ENCODE data around the gene EPHA10. TPM values are rescaled to one million over a fixed set of nuclear protein-coding genes. Genes with fewer than 3 reads are reported as not detected.
"Not testable (repeated sequence)": the region's sequence is repeated elsewhere in the genome, so short reads cannot be mapped to it uniquely, and the experiment has no call there.

The EPHA10 gene
- total and polyA plus RNA-seq, 2 experiments from 2014 or later, result not detected

DNA sequence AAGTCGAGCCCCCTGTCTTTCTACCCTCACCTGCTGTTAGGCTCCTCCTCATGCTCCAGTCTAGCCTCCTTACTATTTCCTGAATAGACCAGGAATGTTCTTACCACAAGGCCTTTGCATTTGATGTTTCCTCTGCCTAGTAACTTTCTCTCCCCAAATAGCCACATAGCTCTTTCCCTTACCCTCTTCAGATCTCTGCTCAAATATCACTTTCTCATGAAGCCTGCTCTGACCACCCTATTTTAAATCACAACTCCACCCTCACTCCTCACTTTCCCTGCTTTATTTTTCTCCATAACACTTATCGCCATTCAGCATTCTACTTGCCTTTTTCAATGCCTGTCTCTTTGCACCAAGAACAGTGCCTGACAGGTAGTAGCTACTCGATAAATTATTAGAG lies 79.2 kb downstream of the EPHA10 start:
- peaks cover 18% of the 10 kb centered on the region for H3K4me1 ChIP-seq (ENCODE audit: insufficient read depth)
- H3K27me3 ChIP-seq (replicated peaks; ENCODE audit: insufficient read depth), result no peaks in the 10 kb centered on the region
- peaks cover 28% of the 10 kb centered on the region for H3K79me2 ChIP-seq (ENCODE audit: insufficient read depth)
- H3K27ac ChIP-seq, result no peak overlapping the region
- H3K36me3 ChIP-seq (ENCODE audit: low read depth), result peaks cover 18% of the 10 kb centered on the region; the same call in 1 of the 2 replicates
- H4K20me1 ChIP-seq (ENCODE audit: insufficient read depth), result no peaks in the 10 kb centered on the region
- no peak for DNase-seq
- H3K9me2 ChIP-seq (ENCODE audit: insufficient read depth), result no peaks in the 10 kb centered on the region
- H2AFZ ChIP-seq, result no peak overlapping the region
- H3F3A ChIP-seq (ENCODE audit: insufficient read depth), result peaks cover 15% of the 10 kb centered on the region; the same call in 1 of the 2 replicates
- H3K4me2 ChIP-seq (ENCODE audit: unreplicated experiment), result no peak overlapping the region
- in situ Hi-C loops (cut with MboI), result no loop called here
- TF ChIP-seq EZH2 (IDR thresholded peaks at IDR 0.05; ENCODE audit: insufficient read depth, poor library complexity, severe bottlenecking) (no peak), EZH2phosphoT487 (IDR thresholded peaks at IDR 0.05; ENCODE audit: insufficient read depth, low read depth) (no peak)
- WGBS, 2 experiments (ENCODE audit: low coverage in 1 of 2, low lambda C conversion rate in 2 of 2, missing lambda C conversion rate in 2 of 2), result 86 to 87% methylated on average over 3 of the region's 3 CpGs
- H3K9ac ChIP-seq, result no peak overlapping the region
- H3K9me3 ChIP-seq (ENCODE audit: low read depth), result no peaks in the 10 kb centered on the region
- no peak overlapping the region for H3K4me3 ChIP-seq

DNA sequence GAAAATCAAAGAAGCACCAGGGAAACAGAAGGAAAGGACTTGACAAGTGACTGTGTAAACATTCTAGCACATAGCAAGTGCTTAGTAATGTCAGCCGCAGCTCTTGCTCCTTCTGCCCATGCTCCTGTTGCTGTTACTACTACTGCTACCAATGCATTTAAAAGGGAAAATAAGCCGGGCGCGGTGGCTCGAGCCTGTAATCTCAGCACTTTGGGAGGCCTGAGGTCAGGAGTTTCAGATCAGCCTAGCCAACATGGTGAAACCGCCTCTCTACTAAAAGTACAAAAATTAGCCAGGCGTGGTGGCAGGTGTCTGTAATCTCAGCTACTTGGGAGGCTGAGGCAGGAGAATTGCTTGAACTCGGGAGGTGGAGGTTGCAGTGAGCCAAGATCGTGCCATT lies 80.7 kb downstream of the EPHA10 start:
- H3K36me3 ChIP-seq (ENCODE audit: low read depth), result peaks cover 18% of the 10 kb centered on the region; the same call in 1 of the 2 replicates
- H3K79me2 ChIP-seq (ENCODE audit: insufficient read depth), result peaks cover 15% of the 10 kb centered on the region
- H3F3A ChIP-seq (ENCODE audit: insufficient read depth), result peaks cover 11% of the 10 kb centered on the region; the same call in 1 of the 2 replicates
- H3K9me2 ChIP-seq (ENCODE audit: insufficient read depth); H2AFZ ChIP-seq; H3K27me3 ChIP-seq (replicated peaks; ENCODE audit: insufficient read depth); DNase-seq; H3K27ac ChIP-seq; H3K4me2 ChIP-seq (ENCODE audit: unreplicated experiment); H3K9me3 ChIP-seq (ENCODE audit: low read depth); in situ Hi-C loops (cut with MboI); H3K4me3 ChIP-seq; H4K20me1 ChIP-seq (ENCODE audit: insufficient read depth); H3K9ac ChIP-seq: not testable (repeated sequence)
- H3K4me1 ChIP-seq (ENCODE audit: insufficient read depth), result peaks cover 14% of the 10 kb centered on the region
- 93 to 99% methylated on average over 9 of the region's 9 CpGs for WGBS, 2 experiments (ENCODE audit: low coverage in 1 of 2, low lambda C conversion rate in 2 of 2, missing lambda C conversion rate in 2 of 2)

DNA sequence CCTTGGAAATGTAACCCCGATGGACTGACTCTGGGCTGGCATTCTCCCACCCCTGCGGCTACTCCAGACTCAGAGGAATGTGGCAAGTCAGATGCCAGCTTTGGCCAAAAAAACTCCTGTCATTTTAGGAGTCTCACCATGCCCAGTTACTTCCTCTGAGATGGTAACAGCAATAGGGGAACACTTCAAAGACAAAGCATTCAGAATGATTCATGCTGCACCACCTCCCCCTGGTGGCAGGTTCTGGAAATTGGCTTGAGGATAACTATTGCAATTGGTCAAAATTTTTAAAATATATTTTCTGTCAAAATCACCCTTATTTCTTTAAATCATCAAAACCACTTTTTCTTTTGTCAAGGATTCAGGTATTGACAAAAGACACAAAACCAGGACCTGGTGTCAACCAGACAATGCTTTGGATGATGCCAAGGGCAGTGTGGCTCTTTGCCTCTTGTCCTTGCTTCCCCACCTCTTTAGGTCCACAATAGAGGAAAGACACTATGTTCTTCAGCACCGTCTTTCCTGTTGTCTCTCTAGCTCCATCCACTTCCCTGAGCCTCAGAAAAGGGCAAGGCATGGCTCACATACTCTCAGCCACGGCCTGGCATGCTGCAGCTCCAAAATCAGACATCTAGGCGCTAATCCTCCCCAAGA lies 82.5 kb downstream of the EPHA10 start:
- Histone ChIP-seq H3K27me3 (replicated peaks; ENCODE audit: insufficient read depth) (no peaks in the 10 kb centered on the region), H4K20me1 (ENCODE audit: insufficient read depth) (no peaks in the 10 kb centered on the region), H3F3A (ENCODE audit: insufficient read depth) (peaks cover 10% of the 10 kb centered on the region; the same call in 1 of the 2 replicates), H3K9me3 (ENCODE audit: low read depth) (no peaks in the 10 kb centered on the region), H3K36me3 (ENCODE audit: low read depth) (peaks cover 18% of the 10 kb centered on the region; the same call in 1 of the 2 replicates), H3K9ac (no peak overlapping the region), H3K79me2 (ENCODE audit: insufficient read depth) (no peaks in the 10 kb centered on the region), H3K4me1 (ENCODE audit: insufficient read depth) (peaks cover 4% of the 10 kb centered on the region), H3K4me3 (no peak overlapping the region), H3K27ac (no peak overlapping the region), H2AFZ (no peak overlapping the region), H3K4me2 (ENCODE audit: unreplicated experiment) (no peak overlapping the region), H3K9me2 (ENCODE audit: insufficient read depth) (no peaks in the 10 kb centered on the region)
- DNase-seq, result peak; percentile 73
- in situ Hi-C loops (cut with MboI), result no loop called here
- 50 to 56% methylated on average over 5 of the region's 5 CpGs for WGBS, 2 experiments (ENCODE audit: low coverage in 1 of 2, low lambda C conversion rate in 2 of 2, missing lambda C conversion rate in 2 of 2)
- no peak for TF ChIP-seq EZH2phosphoT487 (IDR thresholded peaks at IDR 0.05; ENCODE audit: insufficient read depth, low read depth)
- TF ChIP-seq EZH2 (IDR thresholded peaks at IDR 0.05; ENCODE audit: insufficient read depth, poor library complexity, severe bottlenecking), result no peak

- in situ Hi-C loops (cut with MboI), result no loop called here
- WGBS, 2 experiments (ENCODE audit: low coverage in 1 of 2, low lambda C conversion rate in 2 of 2, missing lambda C conversion rate in 2 of 2), result 78 to 82% methylated on average over 3 of the region's 3 CpGs
These were observed 84.0 kb downstream of the EPHA10 start for GRCh38 chr1:37680933-37681332.

More at GRCh38 chr1:37680933-37681332, 84.0 kb downstream of the EPHA10 start:
- Histone ChIP-seq H3K79me2 (ENCODE audit: insufficient read depth) (no peaks in the 10 kb centered on the region), H3K9ac (no peak overlapping the region), H3K27ac (no peak overlapping the region), H3K9me2 (ENCODE audit: insufficient read depth) (no peaks in the 10 kb centered on the region), H2AFZ (no peak overlapping the region), H3K4me3 (no peak overlapping the region), H3K36me3 (ENCODE audit: low read depth) (peaks cover 14% of the 10 kb centered on the region; the same call in 1 of the 2 replicates), H3K27me3 (replicated peaks; ENCODE audit: insufficient read depth) (no peaks in the 10 kb centered on the region), H4K20me1 (ENCODE audit: insufficient read depth) (no peaks in the 10 kb centered on the region), H3K9me3 (ENCODE audit: low read depth) (no peaks in the 10 kb centered on the region), H3K4me1 (ENCODE audit: insufficient read depth) (peaks cover 4% of the 10 kb centered on the region), H3F3A (ENCODE audit: insufficient read depth) (peaks cover 10% of the 10 kb centered on the region; the same call in 1 of the 2 replicates), H3K4me2 (ENCODE audit: unreplicated experiment) (no peak overlapping the region)
- no peak for DNase-seq
- TF ChIP-seq EZH2phosphoT487 (IDR thresholded peaks at IDR 0.05; ENCODE audit: insufficient read depth, low read depth) (no peak), EZH2 (IDR thresholded peaks at IDR 0.05; ENCODE audit: insufficient read depth, poor library complexity, severe bottlenecking) (no peak)
